Progenitor cell of endocrine pancreas (in vitro differentiated cells): ENCODE results near the gene RASSF8. TPM values are rescaled to one million over a fixed set of nuclear protein-coding genes. Genes with fewer than 3 reads are reported as not detected.

Source experiments
- DNase-seq: peaks from one replicate; pipeline ENCODE4 v3.0.0; 2021; ENCODE audit warnings: low spot score; ENCODE audit not compliant: unreplicated experiment
- H3K27ac Mint-ChIP-seq: 2 replicates; pipeline ENCODE4 v1.8.0; 2021; ENCODE audit warnings: mild to moderate bottlenecking, moderate library complexity, mixed read lengths
- H3K27me3 Mint-ChIP-seq: 2 replicates; pipeline ENCODE4 v1.8.0; 2021; ENCODE audit warnings: mixed read lengths
- H3K36me3 Mint-ChIP-seq: 2 replicates; pipeline ENCODE4 v1.8.0; 2022; ENCODE audit warnings: mixed read lengths; ENCODE audit not compliant: insufficient read depth
- H3K4me1 Mint-ChIP-seq: 2 replicates; pipeline ENCODE4 v1.8.0; 2021; ENCODE audit warnings: low read depth, mixed read lengths
- H3K4me3 Mint-ChIP-seq: 2 replicates; pipeline ENCODE4 v1.8.0; 2021; ENCODE audit warnings: low read depth, mild to moderate bottlenecking, moderate library complexity, mixed read lengths
- H3K9me3 Mint-ChIP-seq: 2 replicates; pipeline ENCODE4 v1.8.0; 2021; ENCODE audit warnings: low read depth, mixed read lengths
- CTCF ChIP-seq: fragments of 200-600 bp; sonication (generic); IDR thresholded peaks from one replicate; pipeline ENCODE4 v1.5.0; 2021; ENCODE audit warnings: antibody characterized with exemption, mild to moderate bottlenecking; ENCODE audit not compliant: unreplicated experiment
- total RNA-seq: library from RNA; stranded (reverse); gene quantifications from 2 replicates; pipeline ENCODE4 v1.2.1, GENCODE V29; 2021

RASSF8 gene
- total RNA-seq, 1 donor from 2014 or later: 38.8 TPM

- Mint-ChIP-seq H3K9me3 (no peaks in the 10 kb centered on the region), H3K27me3 (no peaks in the 10 kb centered on the region), H3K36me3 (no peaks in the 10 kb centered on the region), H3K27ac (no peak overlapping the region), H3K4me1 (peaks cover 40% of the 10 kb centered on the region), H3K4me3 (no peak overlapping the region)
- no peak for DNase-seq
- TF ChIP-seq CTCF: no peak
These were observed 32.0 kb downstream of the RASSF8 start for GRCh38 chr12:25990495-25990894.

GRCh38 chr12:25992026-25992782 lies 33.7 kb downstream of the RASSF8 start:
- no peak for TF ChIP-seq CTCF
- Mint-ChIP-seq H3K36me3 (no peaks in the 10 kb centered on the region), H3K9me3 (no peaks in the 10 kb centered on the region), H3K27ac (no peak overlapping the region), H3K27me3 (no peaks in the 10 kb centered on the region), H3K4me3 (no peak overlapping the region), H3K4me1 (peaks cover 39% of the 10 kb centered on the region)
- DNase-seq: no peak

GRCh38 chr12:25993901-25994651 lies 35.6 kb downstream of the RASSF8 start:
- Mint-ChIP-seq H3K27ac (no peak overlapping the region), H3K4me1 (peaks cover 38% of the 10 kb centered on the region)

GRCh38 chr12:25994901-25995625 lies 36.6 kb downstream of the RASSF8 start:
- no peaks in the 10 kb centered on the region for H3K36me3 Mint-ChIP-seq
- H3K27ac Mint-ChIP-seq: no peak overlapping the region
- no peak for TF ChIP-seq CTCF
- H3K4me1 Mint-ChIP-seq: peaks cover 38% of the 10 kb centered on the region
- H3K4me3 Mint-ChIP-seq: no peak overlapping the region
- no peak for DNase-seq
- H3K27me3 Mint-ChIP-seq: no peaks in the 10 kb centered on the region
- no peaks in the 10 kb centered on the region for H3K9me3 Mint-ChIP-seq

More at GRCh38 chr12:25993901-25994651, 35.6 kb downstream of the RASSF8 start:
- TF ChIP-seq CTCF: no peak
- H3K9me3 Mint-ChIP-seq: no peaks in the 10 kb centered on the region
- H3K36me3 Mint-ChIP-seq: no peaks in the 10 kb centered on the region
- H3K4me3 Mint-ChIP-seq: no peak overlapping the region
- H3K27me3 Mint-ChIP-seq: no peaks in the 10 kb centered on the region
- DNase-seq: no peak

- Mint-ChIP-seq H3K27me3 (no peaks in the 10 kb centered on the region), H3K4me3 (no peak overlapping the region), H3K27ac (no peak overlapping the region), H3K4me1 (peaks cover 34% of the 10 kb centered on the region), H3K9me3 (no peaks in the 10 kb centered on the region), H3K36me3 (no peaks in the 10 kb centered on the region)
- TF ChIP-seq CTCF: no peak
- no peak for DNase-seq
These were observed 37.4 kb downstream of the RASSF8 start for GRCh38 chr12:25995906-25996305.
